Panc1 (cell line): ENCODE results near the gene CHP2.

Source experiments
- POLR2AphosphoS5 ChIP-seq: IDR thresholded peaks from 2 replicates; pipeline ENCODE4 v1.6.1; 2012; ENCODE audit warnings: mild to moderate bottlenecking, low read depth, low read length, moderate library complexity
- TCF7L2 ChIP-seq: IDR thresholded peaks from 2 replicates; pipeline ENCODE4 v1.6.1; 2011; ENCODE audit warnings: mild to moderate bottlenecking, low read depth, low read length, inconsistent platforms
- TF ChIP-seq, protein P1 (sequence below): fragments of 450-650 bp; IDR thresholded peaks from 2 replicates; pipeline ENCODE4 v1.5.1; 2017; ENCODE audit warnings: mild to moderate bottlenecking

DNA sequence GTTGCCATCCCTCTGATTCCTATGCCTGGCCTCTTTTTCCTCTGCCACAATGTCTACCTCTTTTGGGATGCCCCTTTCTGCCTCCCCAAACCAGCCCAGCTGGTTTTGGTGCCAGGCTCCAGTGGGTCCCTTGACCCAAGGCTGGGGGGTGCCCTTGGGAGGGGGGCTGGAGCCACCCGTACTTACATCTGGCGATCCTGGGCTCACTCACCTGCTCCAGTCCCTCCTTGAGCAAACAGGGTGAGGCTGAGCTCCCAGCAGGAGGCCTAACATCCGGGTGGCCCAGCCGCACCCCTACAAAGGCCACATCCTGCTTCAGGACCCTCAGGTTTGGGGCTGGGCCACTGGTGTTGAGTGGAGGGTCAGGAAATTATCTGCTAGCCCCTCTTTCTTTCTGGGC is 43.0 kb upstream of the CHP2 start:
- TF ChIP-seq, protein P1, sequence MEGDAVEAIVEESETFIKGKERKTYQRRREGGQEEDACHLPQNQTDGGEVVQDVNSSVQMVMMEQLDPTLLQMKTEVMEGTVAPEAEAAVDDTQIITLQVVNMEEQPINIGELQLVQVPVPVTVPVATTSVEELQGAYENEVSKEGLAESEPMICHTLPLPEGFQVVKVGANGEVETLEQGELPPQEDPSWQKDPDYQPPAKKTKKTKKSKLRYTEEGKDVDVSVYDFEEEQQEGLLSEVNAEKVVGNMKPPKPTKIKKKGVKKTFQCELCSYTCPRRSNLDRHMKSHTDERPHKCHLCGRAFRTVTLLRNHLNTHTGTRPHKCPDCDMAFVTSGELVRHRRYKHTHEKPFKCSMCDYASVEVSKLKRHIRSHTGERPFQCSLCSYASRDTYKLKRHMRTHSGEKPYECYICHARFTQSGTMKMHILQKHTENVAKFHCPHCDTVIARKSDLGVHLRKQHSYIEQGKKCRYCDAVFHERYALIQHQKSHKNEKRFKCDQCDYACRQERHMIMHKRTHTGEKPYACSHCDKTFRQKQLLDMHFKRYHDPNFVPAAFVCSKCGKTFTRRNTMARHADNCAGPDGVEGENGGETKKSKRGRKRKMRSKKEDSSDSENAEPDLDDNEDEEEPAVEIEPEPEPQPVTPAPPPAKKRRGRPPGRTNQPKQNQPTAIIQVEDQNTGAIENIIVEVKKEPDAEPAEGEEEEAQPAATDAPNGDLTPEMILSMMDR, result no peak
- no peak for TF ChIP-seq POLR2AphosphoS5
- no peak for TF ChIP-seq TCF7L2
